HG03439 (cell line): Measurements from ENCODE around the gene GCAT.

ENCODE experiments used
- ATAC-seq: cut with Tn5 transposase; IDR thresholded peaks from one replicate; pipeline ENCODE4 v1.9.1; 2021; ENCODE audit warnings: mild to moderate bottlenecking, moderate library complexity; ENCODE audit not compliant: unreplicated experiment

The GCAT gene

DNA sequence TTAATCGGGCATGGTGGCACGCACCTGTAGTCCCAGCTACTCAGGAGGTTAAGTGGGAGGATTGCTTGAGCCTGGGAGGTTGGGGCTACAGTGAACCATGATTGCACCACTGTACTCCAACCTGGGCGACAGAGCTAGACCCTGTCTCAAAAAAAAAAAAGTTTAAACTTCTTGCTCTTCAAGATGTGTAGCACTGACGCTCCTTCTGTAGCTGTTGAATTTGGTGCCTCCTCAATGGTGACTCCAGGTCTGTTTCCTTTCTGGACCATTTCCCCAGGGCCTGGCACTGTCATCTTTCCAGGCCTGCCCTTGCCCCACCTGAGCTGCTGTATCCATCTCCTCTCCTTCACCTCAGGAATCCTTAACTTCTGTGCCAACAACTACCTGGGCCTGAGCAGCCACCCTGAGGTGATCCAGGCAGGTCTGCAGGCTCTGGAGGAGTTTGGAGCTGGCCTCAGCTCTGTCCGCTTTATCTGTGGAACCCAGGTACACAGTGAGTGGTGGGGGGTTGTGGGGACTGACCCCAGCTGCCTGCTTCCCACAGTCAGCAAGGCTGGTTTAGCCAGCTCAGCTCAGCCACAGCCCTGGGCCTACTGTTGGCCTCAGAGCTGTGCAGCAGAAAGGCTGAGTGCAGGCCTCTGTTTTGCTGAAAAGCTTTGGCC, 2.1 kb downstream of the GCAT start:
- no peak for ATAC-seq

DNA sequence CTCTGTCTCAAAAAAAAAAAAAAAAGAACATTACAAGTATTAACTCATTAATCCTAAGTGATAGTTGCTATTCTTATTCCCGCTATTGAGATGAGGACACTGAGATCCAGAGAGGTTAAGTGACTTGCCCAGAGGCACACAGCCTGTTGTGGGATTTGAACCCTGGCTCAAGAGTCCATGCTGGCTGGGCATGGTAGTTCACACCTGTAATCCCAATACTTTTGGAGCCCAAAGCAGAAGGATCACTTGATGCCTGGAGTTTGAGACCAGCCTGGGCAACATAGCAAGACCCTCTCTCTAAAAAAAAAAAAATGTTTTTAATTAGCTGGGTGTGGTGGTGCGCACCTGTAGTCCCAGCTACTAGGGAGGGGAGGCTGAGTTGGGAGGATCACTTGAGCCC, 4.1 kb downstream of the GCAT start:
- no peak for ATAC-seq

DNA sequence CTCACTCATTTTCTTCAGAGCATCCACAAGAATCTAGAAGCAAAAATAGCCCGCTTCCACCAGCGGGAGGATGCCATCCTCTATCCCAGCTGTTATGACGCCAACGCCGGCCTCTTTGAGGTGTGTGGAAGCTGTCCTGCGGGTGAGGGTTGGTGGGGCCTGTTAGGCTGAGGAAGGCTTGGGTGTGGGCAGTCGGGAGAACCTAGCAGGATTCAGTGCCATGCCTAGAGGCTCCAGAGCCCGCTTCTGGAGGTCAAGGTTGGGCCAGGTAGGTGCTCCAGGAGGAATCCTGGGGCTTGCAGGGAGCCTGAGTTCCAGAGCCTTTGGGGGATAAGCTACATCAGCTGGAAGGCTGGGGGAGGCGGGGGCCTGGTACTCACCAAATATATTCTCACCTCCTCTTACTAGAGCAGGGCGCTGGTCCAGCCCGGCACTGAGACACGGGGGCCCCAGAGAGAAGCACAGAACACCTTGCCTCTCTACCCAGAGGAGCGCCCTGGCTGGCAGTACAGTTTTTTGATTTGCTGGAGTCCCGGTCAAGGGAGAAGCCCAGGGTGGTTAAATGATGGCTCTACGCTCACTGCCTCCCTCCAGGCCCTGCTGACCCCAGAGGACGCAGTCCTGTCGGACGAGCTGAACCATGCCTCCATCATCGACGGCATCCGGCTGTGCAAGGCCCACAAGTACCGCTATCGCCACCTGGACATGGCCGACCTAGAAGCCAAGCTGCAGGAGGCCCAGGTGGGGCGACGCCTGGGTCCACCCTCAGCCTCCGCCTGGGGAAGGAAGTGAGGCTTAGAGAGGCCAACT, 5.3 kb downstream of the GCAT start:
- ATAC-seq = no peak

DNA sequence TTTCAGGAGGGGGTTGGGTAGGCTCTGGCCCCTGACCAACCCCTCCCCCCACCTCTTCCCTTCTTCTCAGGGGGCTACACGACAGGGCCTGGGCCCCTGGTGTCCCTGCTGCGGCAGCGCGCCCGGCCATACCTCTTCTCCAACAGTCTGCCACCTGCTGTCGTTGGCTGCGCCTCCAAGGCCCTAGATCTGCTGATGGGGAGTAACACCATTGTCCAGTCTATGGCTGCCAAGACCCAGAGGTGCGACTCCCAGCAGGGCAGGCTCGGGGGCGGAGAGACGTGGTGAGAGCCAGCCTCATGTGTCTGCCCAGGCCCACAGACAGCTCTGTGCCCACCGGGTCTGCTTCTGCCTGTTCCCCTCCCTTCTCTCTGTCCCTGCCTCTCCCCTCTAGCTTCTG, 7.9 kb downstream of the GCAT start:
- ATAC-seq = no peak

- no peak for ATAC-seq
Measured at GRCh38 chr22:37816543-37817180, 8.9 kb downstream of the GCAT start.

GRCh38 chr22:37817705-37818408, 10.1 kb downstream of the GCAT start:
- ATAC-seq = no peak

DNA sequence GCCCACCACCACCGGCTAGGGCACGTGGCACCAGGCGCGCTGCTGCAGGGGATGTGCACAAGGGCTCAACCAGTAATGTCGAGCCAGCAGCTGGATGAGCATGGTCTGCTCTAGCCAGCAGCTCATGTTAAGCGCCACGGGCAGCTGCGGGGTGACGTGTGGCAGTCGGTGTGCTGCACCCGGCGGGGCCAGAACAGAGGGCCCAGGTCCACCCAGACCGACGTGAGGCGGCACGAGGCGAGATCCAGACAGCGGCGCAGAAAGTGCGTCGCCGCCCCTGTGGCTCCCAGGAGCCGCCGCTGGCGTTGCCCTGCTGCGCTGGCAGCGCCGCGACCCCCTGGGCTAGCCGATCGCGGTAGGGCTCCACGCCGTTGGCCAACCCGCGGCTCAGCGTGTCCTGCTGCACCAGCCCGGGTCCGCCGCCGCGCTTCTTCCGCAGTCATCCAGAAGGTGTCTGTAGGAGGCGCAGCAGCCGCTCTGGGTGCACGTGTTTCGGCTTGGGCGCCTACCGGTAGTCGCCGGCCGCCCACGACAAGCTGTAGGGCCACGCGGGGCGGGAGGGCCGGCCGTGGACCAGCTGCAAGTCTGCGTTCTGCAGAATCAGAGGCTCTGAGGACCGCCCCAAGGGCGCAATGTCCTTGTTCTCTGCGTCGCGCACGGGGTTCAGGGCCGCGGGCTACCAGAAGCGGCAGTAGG, 10.8 kb downstream of the GCAT start:
- no peak for ATAC-seq

- ATAC-seq = no peak
Measured at GRCh38 chr22:37819105-37819433, 11.3 kb downstream of the GCAT start.

GRCh38 chr22:37820350-37820749, 12.6 kb downstream of the GCAT start:
- ATAC-seq = no peak

DNA sequence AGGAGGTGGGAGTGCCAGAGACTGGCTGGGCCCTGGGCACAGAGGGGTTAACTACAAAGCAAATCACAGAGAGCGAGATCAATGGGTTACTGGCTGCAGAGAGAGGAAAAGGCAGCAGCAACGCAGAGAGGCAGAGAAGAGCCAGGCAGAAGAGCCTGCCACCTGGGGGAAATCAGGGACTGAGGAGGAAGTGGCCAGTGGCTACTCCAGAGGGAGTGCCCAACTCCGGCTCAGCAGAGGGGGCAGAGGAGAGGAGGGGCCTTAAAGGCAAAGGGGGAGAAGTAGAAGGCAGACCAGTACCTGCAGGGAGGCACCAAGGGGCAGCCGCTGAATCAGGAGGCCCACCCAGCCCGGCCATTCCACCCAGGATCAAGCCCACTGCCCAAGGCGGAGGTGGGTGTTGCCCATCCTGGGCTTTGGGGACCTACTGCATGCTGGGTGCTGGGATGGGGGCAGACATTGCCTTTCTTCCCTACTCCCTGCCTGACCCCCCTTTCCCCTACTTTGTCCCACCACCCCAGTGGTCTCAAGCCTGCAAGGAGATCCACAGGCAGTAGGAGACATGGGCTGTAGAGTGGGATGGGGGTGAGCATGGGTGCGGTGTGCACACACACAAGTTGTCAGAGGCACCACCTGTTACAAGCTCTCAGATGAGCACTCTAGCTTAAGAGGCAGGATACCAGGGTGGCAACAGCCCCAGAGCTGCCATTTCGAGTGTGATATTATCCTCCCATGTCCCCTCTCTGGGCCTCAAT, 14.5 kb downstream of the GCAT start:
- no peak for ATAC-seq

- ATAC-seq = no peak
Measured at GRCh38 chr22:37823134-37823985, 15.6 kb downstream of the GCAT start, which contains the start of gene GALR3. TSS of gene GALR3 (plus strand) at chr22:37823382. CDS start at chr22:37823407, 25 bp downstream.

DNA sequence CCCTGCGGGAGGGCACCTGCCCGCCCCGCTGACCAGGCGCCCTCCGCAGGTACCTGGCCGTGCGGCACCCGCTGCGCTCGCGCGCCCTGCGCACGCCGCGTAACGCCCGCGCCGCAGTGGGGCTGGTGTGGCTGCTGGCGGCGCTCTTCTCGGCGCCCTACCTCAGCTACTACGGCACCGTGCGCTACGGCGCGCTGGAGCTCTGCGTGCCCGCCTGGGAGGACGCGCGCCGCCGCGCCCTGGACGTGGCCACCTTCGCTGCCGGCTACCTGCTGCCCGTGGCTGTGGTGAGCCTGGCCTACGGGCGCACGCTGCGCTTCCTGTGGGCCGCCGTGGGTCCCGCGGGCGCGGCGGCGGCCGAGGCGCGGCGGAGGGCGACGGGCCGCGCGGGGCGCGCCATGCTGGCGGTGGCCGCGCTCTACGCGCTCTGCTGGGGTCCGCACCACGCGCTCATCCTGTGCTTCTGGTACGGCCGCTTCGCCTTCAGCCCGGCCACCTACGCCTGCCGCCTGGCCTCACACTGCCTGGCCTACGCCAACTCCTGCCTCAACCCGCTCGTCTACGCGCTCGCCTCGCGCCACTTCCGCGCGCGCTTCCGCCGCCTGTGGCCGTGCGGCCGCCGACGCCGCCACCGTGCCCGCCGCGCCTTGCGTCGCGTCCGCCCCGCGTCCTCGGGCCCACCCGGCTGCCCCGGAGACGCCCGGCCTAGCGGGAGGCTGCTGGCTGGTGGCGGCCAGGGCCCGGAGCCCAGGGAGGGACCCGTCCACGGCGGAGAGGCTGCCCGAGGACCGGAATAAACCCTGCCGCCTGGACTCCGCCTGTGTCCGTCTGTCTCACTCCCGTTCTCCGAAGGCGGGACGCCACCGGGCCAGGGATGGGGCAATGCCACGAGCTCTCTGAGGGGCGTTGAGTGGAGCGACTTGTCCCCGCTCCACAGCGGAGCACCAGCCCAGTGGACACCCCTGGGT, 17.2 kb downstream of the GCAT start:
- no peak for ATAC-seq

DNA sequence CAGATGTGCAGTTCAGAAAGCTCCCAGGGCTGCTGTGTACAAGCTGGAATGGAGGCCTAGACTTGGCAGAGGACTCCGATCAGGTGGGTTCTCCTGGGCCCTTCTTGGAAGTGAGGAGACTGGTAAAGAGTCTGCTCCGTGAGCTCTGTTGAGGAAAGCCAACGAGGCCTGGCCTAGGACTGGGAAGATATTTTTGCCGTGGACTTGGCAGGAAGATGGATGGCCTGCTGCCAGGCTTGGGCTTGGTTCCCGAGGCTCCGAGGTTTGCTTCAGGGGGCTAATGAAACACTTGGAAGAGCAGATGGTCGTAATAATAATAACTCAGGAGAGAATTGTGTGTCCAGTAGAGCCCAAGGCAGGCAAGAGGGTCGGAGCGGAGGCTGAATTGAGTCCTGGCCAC, 19.3 kb downstream of the GCAT start:
- no peak for ATAC-seq

DNA sequence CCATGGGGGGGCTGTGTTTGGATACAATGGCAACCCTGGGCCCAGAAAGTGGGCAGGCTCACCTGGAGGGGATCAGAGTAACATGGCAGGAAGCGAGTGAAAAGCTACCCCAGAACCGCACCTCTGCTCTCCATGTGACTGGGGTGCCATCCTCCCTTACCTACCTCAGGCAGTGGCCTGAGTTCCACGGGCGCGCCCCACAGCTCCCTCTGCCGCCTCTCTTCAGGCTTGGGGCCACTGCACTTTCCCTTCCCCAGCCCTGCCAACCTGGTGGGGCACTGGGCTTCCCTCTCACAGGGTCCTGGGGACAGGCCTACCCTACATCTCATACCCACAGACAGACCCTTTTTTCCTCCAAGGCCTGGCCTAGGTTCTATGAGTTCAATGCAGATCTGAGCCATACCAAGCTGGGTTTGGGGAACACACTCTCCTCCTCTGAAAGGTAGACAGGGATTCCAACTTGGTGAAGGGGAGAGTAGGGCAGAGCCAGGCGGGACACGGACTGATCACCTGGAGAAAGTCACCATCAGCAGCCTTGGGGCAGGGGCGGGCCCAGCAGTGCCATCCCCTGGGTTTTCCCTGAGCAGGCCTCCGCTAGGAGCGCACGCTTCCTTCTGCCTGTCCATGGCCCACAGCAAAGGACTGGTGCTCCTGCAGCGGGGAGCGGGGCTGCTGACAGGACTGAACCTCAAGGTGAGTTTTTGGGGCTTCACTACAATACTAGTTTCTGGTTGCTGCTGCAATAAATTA, 22.5 kb downstream of the GCAT start:
- no peak for ATAC-seq

DNA sequence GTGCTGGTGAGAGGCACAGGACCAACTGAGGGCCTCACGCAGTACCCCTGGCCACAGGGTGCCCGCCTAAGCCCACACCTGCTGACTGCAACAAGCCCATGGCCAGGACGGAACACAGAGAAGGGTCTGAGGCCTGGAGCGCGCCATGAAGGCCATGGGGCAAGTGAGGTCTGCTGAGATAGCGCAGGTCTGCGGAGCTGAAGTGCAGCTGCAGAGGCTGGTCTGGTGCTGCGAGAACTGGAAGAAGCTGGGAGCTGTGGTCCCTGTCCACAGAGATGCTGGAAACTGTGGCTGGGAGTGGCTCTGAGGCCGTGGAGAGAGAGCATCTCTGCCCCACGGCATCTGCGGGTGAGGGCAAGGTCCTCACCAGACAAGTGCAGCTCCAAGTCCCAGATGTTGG, 23.7 kb downstream of the GCAT start:
- ATAC-seq = no peak

GRCh38 chr22:37832022-37832857, 24.5 kb downstream of the GCAT start:
- ATAC-seq = no peak
